ENCODE results near the gene NTHL1.

The NTHL1 gene

GRCh38 chr16:2047330-2048115 lies at the start of gene NTHL1, which contains the start of gene TSC2:
TSS of gene NTHL1 (minus strand) at chr16:2047834. CDS start at chr16:2047823, 11 bp downstream.
TSS of gene TSC2 (plus strand) at chr16:2047985. CDS start at chr16:2048616, 631 bp downstream.
- peak; percentile 93 for DNase-seq (ENCODE audit: low read depth)

- DNase-seq (ENCODE audit: low read depth), result no peak
Observed at GRCh38 chr16:2096853-2097595, 49.4 kb upstream of the NTHL1 start.

- no peak for DNase-seq (ENCODE audit: low read depth)
Observed at GRCh38 chr16:2095918-2096582, 48.4 kb upstream of the NTHL1 start.

- DNase-seq (ENCODE audit: low read depth), result no peak
Observed at GRCh38 chr16:2095315-2095853, 47.8 kb upstream of the NTHL1 start.

GRCh38 chr16:2093793-2094192 lies 46.2 kb upstream of the NTHL1 start:
- no peak for DNase-seq (ENCODE audit: low read depth)

GRCh38 chr16:2092866-2093265 lies 45.2 kb upstream of the NTHL1 start:
- no peak for DNase-seq (ENCODE audit: low read depth)

- no peak for DNase-seq (ENCODE audit: low read depth)
Observed at GRCh38 chr16:2092256-2092620, 44.6 kb upstream of the NTHL1 start.

- DNase-seq (ENCODE audit: low read depth), result no peak
Observed at GRCh38 chr16:2091547-2092255, 44.1 kb upstream of the NTHL1 start.

GRCh38 chr16:2090777-2091546 lies 43.3 kb upstream of the NTHL1 start:
- no peak for DNase-seq (ENCODE audit: low read depth)

- no peak for DNase-seq (ENCODE audit: low read depth)
Observed at GRCh38 chr16:2090481-2090776, 42.8 kb upstream of the NTHL1 start.

- DNase-seq (ENCODE audit: low read depth), result no peak
Observed at GRCh38 chr16:2089706-2090480, 42.3 kb upstream of the NTHL1 start.

GRCh38 chr16:2088759-2089358 lies 41.2 kb upstream of the NTHL1 start:
- DNase-seq (ENCODE audit: low read depth), result no peak

- no peak for DNase-seq (ENCODE audit: low read depth)
Observed at GRCh38 chr16:2087748-2088631, 40.4 kb upstream of the NTHL1 start.

GRCh38 chr16:2086812-2087747 lies 39.4 kb upstream of the NTHL1 start:
- DNase-seq (ENCODE audit: low read depth), result no peak

GRCh38 chr16:2086106-2086742 lies 38.6 kb upstream of the NTHL1 start:
- DNase-seq (ENCODE audit: low read depth), result no peak

- no peak for DNase-seq (ENCODE audit: low read depth)
Observed at GRCh38 chr16:2085669-2086068, 38.0 kb upstream of the NTHL1 start.

GRCh38 chr16:2084895-2085625 lies 37.4 kb upstream of the NTHL1 start:
- DNase-seq (ENCODE audit: low read depth), result no peak

Measured in activated T-cell treated with anti-CD3 and anti-CD28 coated beads for 24 hours (primary cell).